ENCODE measurements around the gene ZNF205. TPM values are rescaled to one million over a fixed set of nuclear protein-coding genes. Genes with fewer than 3 reads are reported as not detected.

The ZNF205 gene
- total and polyA plus RNA-seq, 2 of the 8 experiments (the other 6 are each of a cell fraction or from before 2014, with no cell fraction given) = 19.1 to 19.9 TPM

DNA sequence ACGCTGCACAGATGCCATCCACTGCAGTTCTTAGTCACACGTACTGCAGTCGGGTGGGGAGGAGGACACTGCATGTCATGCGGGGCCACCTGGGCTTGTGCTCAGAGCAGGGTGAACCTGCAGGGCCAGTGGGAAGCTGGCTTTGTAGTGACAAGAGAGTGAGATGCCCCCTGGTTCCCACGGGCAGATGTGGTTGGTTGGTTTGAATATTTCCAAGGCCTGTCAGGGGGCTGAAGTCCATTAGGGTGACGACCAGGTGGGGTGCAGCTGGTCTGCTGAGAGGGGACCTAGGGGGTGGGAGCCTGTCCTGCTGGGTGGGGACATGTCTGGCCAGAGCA lies 36.8 kb downstream of the ZNF205 start:
- Histone ChIP-seq H4K5ac (ENCODE audit: insufficient read length, low read depth, low read length) (no peak overlapping the region), H2BK12ac (ENCODE audit: low read depth, low read length) (0 out of 2 replicates have a peak overlapping the region, but pooled peaks have one; percentile 2), H3K4ac (replicated peaks; ENCODE audit: insufficient read length, low read depth, low read length) (peak overlapping the region; percentile 66), H3K56ac (replicated peaks; ENCODE audit: insufficient read length, low read depth, low read length) (no peak overlapping the region), H3K4me3 (ENCODE audit: extremely low read depth in 1 of 4, insufficient read depth in 2 of 4, low read depth in 3 of 4, low read length in 4 of 4) (peak overlapping the region in 2 of 4 experiments; percentile 76 to 90; a peak in 2 of 8 replicates), H3K79me2 (ENCODE audit: control insufficient read depth in 1 of 2, insufficient read depth in 2 of 2, low read length in 2 of 2) (no peaks in the 10 kb centered on the region), H2BK120ac (replicated peaks; ENCODE audit: low read depth, low read length) (no peak overlapping the region), H3K18ac (ENCODE audit: extremely low read depth, low read length) (peak overlapping the region; percentile 29; the same call in 1 of the 2 replicates), H4K20me1 (replicated peaks in 1 of 2; ENCODE audit: control insufficient read depth in 1 of 2, insufficient read depth in 2 of 2, low read length in 2 of 2) (peaks cover 0 to 2% of the 10 kb centered on the region in 2 experiments), H3K4me2 (ENCODE audit: insufficient read depth in 1 of 2, low read depth in 2 of 2, low read length in 2 of 2) (peak overlapping the region; percentile 73 to 91; a peak in 3 of 4 replicates), H2AK5ac (ENCODE audit: low read depth, low read length) (no peak overlapping the region), H3K9me3 (ENCODE audit: insufficient read depth in 2 of 2, low read depth in 1 of 2, low read length in 1 of 2) (no peaks in the 10 kb centered on the region), H3K79me1 (ENCODE audit: low read depth, low read length) (no peaks in the 10 kb centered on the region), H3K27ac (ENCODE audit: low read depth, low read length) (no peak overlapping the region), H4K8ac (ENCODE audit: extremely low read depth, insufficient read depth, low read length) (no peak overlapping the region), H2BK15ac (ENCODE audit: low read length) (peak overlapping the region; percentile 92; the same call in 1 of the 2 replicates), H4K91ac (replicated peaks; ENCODE audit: insufficient read length, low read length) (peak overlapping the region; percentile 75), H2BK5ac (ENCODE audit: low read depth, low read length) (no peak overlapping the region), H3K36me3 (ENCODE audit: control insufficient read depth in 2 of 4, insufficient read depth in 4 of 4, low read length in 3 of 4) (no peaks in the 10 kb centered on the region), H2BK20ac (ENCODE audit: low read length) (no peak overlapping the region), H3K9ac (replicated peaks in 1 of 4; ENCODE audit: extremely low read depth in 1 of 4, low read depth in 3 of 4, low read length in 3 of 4) (no peak overlapping the region), H3K14ac (ENCODE audit: insufficient read length) (no peak overlapping the region), H3K23ac (ENCODE audit: insufficient read length) (no peak overlapping the region), H3K23me2 (ENCODE audit: low read depth, low read length) (peaks cover 12% of the 10 kb centered on the region; the same call in 1 of the 2 replicates), H3K4me1 (replicated peaks in 1 of 4; ENCODE audit: control insufficient read depth in 3 of 4, insufficient read depth in 4 of 4, low read length in 3 of 4) (peaks cover 0 to 5% (median 3%) of the 10 kb centered on the region in 4 experiments; a peak in 4 of 7 replicates), H2AFZ (ENCODE audit: low read length) (no peak overlapping the region), H3K27me3 (replicated peaks in 1 of 4; ENCODE audit: control insufficient read depth in 3 of 4, extremely low read depth in 1 of 4, insufficient read depth in 3 of 4, low read length in 3 of 4) (peaks cover 0 to 18% (median 12%) of the 10 kb centered on the region in 4 experiments; a peak in 5 of 7 replicates)
- ChIA-PET CTCF (ENCODE audit: partially characterized antibody) (interaction anchor here (0.5 to 10.9 kb wide), 15 partner anchors 10 to 137 kb away, joined by 3 to 174 read pairs (median 4); partner anchors contain the start of genes CLDN9, OR1F1, ZNF205 and ZNF213), POLR2A (ENCODE audit: partially characterized antibody) (interaction anchor here (0.8 to 8.6 kb wide), 13 partner anchors 9 to 131 kb away, joined by 3 to 69 read pairs (median 5); partner anchors contain the start of genes CLDN6, ZNF213 and ZSCAN10)
- WGBS, 2 experiments (ENCODE audit: extremely low coverage in 1 of 2, insufficient coverage in 1 of 2, insufficient read length in 1 of 2, insufficient replicate concordance in 2 of 2, low coverage in 1 of 2, low lambda C conversion rate in 2 of 2, missing lambda C conversion rate in 1 of 2) = 75% methylated on average over 6 of the region's 6 CpGs; no CpG with 5 or more reads in 1 of the 2 experiments
- DNase-seq (ENCODE audit: low read depth in 1 of 2, low spot score in 2 of 2) (no peak), FAIRE-seq (no peak)
- TF ChIP-seq CHD2 (IDR thresholded peaks at IDR 0.05; ENCODE audit: low read length) (no peak), TEAD4 (IDR thresholded peaks at IDR 0.05; ENCODE audit: low read depth, low read length) (no peak), BCL11A (IDR thresholded peaks at IDR 0.05; ENCODE audit: low read depth in 2 of 2, low read length in 2 of 2) (no peak), BACH1 (IDR thresholded peaks at IDR 0.05; ENCODE audit: low read length) (no peak), CREB1 (IDR thresholded peaks at IDR 0.05) (no peak), JUND (IDR thresholded peaks at IDR 0.05; ENCODE audit: low read length) (no peak)
- TF ChIP-seq, protein P1, sequence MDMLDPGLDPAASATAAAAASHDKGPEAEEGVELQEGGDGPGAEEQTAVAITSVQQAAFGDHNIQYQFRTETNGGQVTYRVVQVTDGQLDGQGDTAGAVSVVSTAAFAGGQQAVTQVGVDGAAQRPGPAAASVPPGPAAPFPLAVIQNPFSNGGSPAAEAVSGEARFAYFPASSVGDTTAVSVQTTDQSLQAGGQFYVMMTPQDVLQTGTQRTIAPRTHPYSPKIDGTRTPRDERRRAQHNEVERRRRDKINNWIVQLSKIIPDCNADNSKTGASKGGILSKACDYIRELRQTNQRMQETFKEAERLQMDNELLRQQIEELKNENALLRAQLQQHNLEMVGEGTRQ (IDR thresholded peaks at IDR 0.05; ENCODE audit: low read length) = no peak

Measured in H1 (cell line).